HEK293T (cell line): ENCODE data around the gene CASP9.
"Not testable (repeated sequence)": the region's sequence is repeated elsewhere in the genome, so short reads cannot be mapped to it uniquely, and the experiment has no call there.

Experiments
- CTCF ChIA-PET: fragments of 350-600 bp; formaldehyde crosslinking; extraction: SDS; loops from one replicate; lab custom pipeline; 2021; ENCODE audit warnings: antibody characterized with exemption, inconsistent platforms; lab: Yijun Ruan, JAX
- POLR2A ChIA-PET: fragments of 350-600 bp; formaldehyde crosslinking; extraction: SDS; loops from one replicate; lab custom pipeline; 2020; ENCODE audit warnings: antibody characterized with exemption, inconsistent platforms; lab: Yijun Ruan, JAX
- DNase-seq: peaks from one replicate; pipeline ENCODE4 v3.0.0; 2012; ENCODE audit warnings: mixed read lengths; ENCODE audit errors: extremely low spot score
- ARNT ChIP-seq: fragments of 450-650 bp; IDR thresholded peaks from 2 replicates; pipeline ENCODE4 v1.6.1; 2017; ENCODE audit warnings: mild to moderate bottlenecking
- BHLHE40 ChIP-seq: fragments of 450-650 bp; IDR thresholded peaks from 2 replicates; pipeline ENCODE4 v1.6.1; 2016; ENCODE audit warnings: mild to moderate bottlenecking, moderate library complexity, borderline replicate concordance
- CTBP1 ChIP-seq: fragments of 450-650 bp; IDR thresholded peaks from 2 replicates; pipeline ENCODE4 v1.6.1; 2016; ENCODE audit warnings: borderline replicate concordance
- ELF4 ChIP-seq: fragments of 450-650 bp; IDR thresholded peaks from 2 replicates; pipeline ENCODE4 v1.6.1; 2017; ENCODE audit warnings: antibody characterized with exemption
- FOXA1 ChIP-seq: fragments of 450-650 bp; IDR thresholded peaks from 2 replicates; pipeline ENCODE4 v1.6.1; 2016; ENCODE audit warnings: mild to moderate bottlenecking
- FOXK2 ChIP-seq: fragments of 450-650 bp; IDR thresholded peaks from 2 replicates; pipeline ENCODE4 v1.6.1; 2016; ENCODE audit warnings: mild to moderate bottlenecking
- FOXM1 ChIP-seq: fragments of 450-650 bp; IDR thresholded peaks from 2 replicates; pipeline ENCODE4 v1.6.1; 2017; ENCODE audit warnings: mild to moderate bottlenecking, borderline replicate concordance
- HDGF ChIP-seq: fragments of 450-650 bp; IDR thresholded peaks from 2 replicates; pipeline ENCODE4 v1.6.1; 2017; ENCODE audit warnings: antibody characterized with exemption, borderline replicate concordance
- L3MBTL2 ChIP-seq: fragments of 450-650 bp; conservative IDR thresholded peaks from 2 replicates; pipeline ENCODE4 v1.6.1; 2016; ENCODE audit warnings: mild to moderate bottlenecking
- LEF1 ChIP-seq: fragments of 450-650 bp; IDR thresholded peaks from 2 replicates; pipeline ENCODE4 v1.6.1; 2017; ENCODE audit warnings: mild to moderate bottlenecking, borderline replicate concordance
- NFRKB ChIP-seq: fragments of 450-650 bp; IDR thresholded peaks from 2 replicates; pipeline ENCODE4 v1.6.1; 2016; ENCODE audit warnings: mild to moderate bottlenecking, moderate library complexity
- PKNOX1 ChIP-seq: fragments of 450-650 bp; IDR thresholded peaks from 2 replicates; pipeline ENCODE4 v1.6.1; 2016
- SP1 ChIP-seq: fragments of 450-650 bp; IDR thresholded peaks from 2 replicates; pipeline ENCODE4 v1.6.1; 2017
- SUZ12 ChIP-seq: fragments of 450-650 bp; IDR thresholded peaks from 2 replicates; pipeline ENCODE4 v1.6.1; 2016; ENCODE audit warnings: mild to moderate bottlenecking
- TARDBP ChIP-seq: fragments of 450-650 bp; IDR thresholded peaks from 2 replicates; pipeline ENCODE4 v1.6.1; 2016
- ZNF384 ChIP-seq: fragments of 450-650 bp; IDR thresholded peaks from 2 replicates; pipeline ENCODE4 v1.6.1; 2016

Gene CASP9

GRCh38 chr1:15477646-15478212 lies 46.3 kb downstream of the CASP9 start:
- POLR2A ChIA-PET: no interaction called here
- TF ChIP-seq NFRKB: no peak
- no peak for TF ChIP-seq LEF1
- TF ChIP-seq PKNOX1: no peak
- no peak for TF ChIP-seq FOXA1
- TF ChIP-seq ZNF384: no peak
- TF ChIP-seq TARDBP: no peak
- TF ChIP-seq L3MBTL2: no peak
- TF ChIP-seq BHLHE40: no peak
- no peak for TF ChIP-seq FOXK2
- no peak for TF ChIP-seq SP1
- no peak for TF ChIP-seq HDGF
- TF ChIP-seq CTBP1: no peak
- no peak for TF ChIP-seq FOXM1
- no peak for TF ChIP-seq ELF4
- DNase-seq: no peak
- CTCF ChIA-PET: no interaction called here

GRCh38 chr1:15476927-15477326 lies 47.1 kb downstream of the CASP9 start:
- DNase-seq: no peak
- ChIA-PET CTCF (no interaction called here), POLR2A (no interaction called here)
- TF ChIP-seq FOXM1: no peak
- TF ChIP-seq NFRKB: no peak
- no peak for TF ChIP-seq SUZ12
- no peak for TF ChIP-seq FOXA1

- POLR2A ChIA-PET: no interaction called here
- TF ChIP-seq TARDBP: no peak
- TF ChIP-seq ARNT: no peak
- no peak for TF ChIP-seq L3MBTL2
- TF ChIP-seq SP1: no peak
- TF ChIP-seq PKNOX1: no peak
- no peak for TF ChIP-seq FOXA1
- no peak for TF ChIP-seq FOXM1
- no peak for TF ChIP-seq CTBP1
- no peak for TF ChIP-seq NFRKB
- TF ChIP-seq ZNF384: no peak
- TF ChIP-seq LEF1: no peak
- TF ChIP-seq HDGF: no peak
- TF ChIP-seq FOXK2: no peak
- no peak for TF ChIP-seq ELF4
- TF ChIP-seq SUZ12: no peak
- TF ChIP-seq BHLHE40: no peak
- CTCF ChIA-PET: no interaction called here
- DNase-seq: no peak
Measured at GRCh38 chr1:15475752-15476314, 48.2 kb downstream of the CASP9 start, which contains the start of gene CELA2B. TSS of gene CELA2B (plus strand) at chr1:15476104. CDS start at chr1:15476126, 22 bp downstream.

GRCh38 chr1:15472587-15472986 lies 51.4 kb downstream of the CASP9 start:
- ChIA-PET CTCF (no interaction called here), POLR2A (no interaction called here)
- TF ChIP-seq ELF4 (no peak), PKNOX1 (peak; percentile 70)
- no peak for DNase-seq

- DNase-seq, CTCF ChIA-PET, POLR2A ChIA-PET: not testable (repeated sequence)
Measured at GRCh38 chr1:15471723-15472122, 52.3 kb downstream of the CASP9 start.

- POLR2A ChIA-PET, DNase-seq, CTCF ChIA-PET: not testable (repeated sequence)
Measured at GRCh38 chr1:15471067-15471466, 52.9 kb downstream of the CASP9 start.

- CTCF ChIA-PET, DNase-seq, POLR2A ChIA-PET: not testable (repeated sequence)
Measured at GRCh38 chr1:15469821-15470448, 54.1 kb downstream of the CASP9 start.
